OCI-LY1 (cell line): Measurements from ENCODE around the gene YPEL5.

Experiments used
- H2AFZ ChIP-seq: fragments of 200-600 bp; sonication (generic), shearing (Covaris generic); 2 replicates; pipeline ENCODE4 v1.6.0; 2014; ENCODE audit warnings: antibody characterized with exemption, mild to moderate bottlenecking, low read length
- H3F3A ChIP-seq: fragments of 200-600 bp; sonication (generic), shearing (Covaris generic); 2 replicates; pipeline ENCODE4 v1.6.0; 2014; ENCODE audit warnings: mild to moderate bottlenecking, antibody characterized with exemption, low read length, moderate library complexity; ENCODE audit not compliant: insufficient read depth
- H3K27ac ChIP-seq: fragments of 200-600 bp; sonication (generic); 2 replicates; pipeline ENCODE4 v1.5.1; 2014; ENCODE audit warnings: low read length, mixed run types, mild to moderate bottlenecking, low read depth; ENCODE audit not compliant: poor library complexity, severe bottlenecking
- H3K27me3 ChIP-seq: fragments of 200-600 bp; sonication (generic); 2 replicates; pipeline ENCODE4 v1.6.0; 2014; ENCODE audit warnings: antibody characterized with exemption, mild to moderate bottlenecking, low read length, moderate library complexity; ENCODE audit not compliant: insufficient read depth
- H3K36me3 ChIP-seq: fragments of 200-600 bp; sonication (generic); 2 replicates; pipeline ENCODE4 v1.6.1; 2014; ENCODE audit warnings: mild to moderate bottlenecking, antibody characterized with exemption, low read length, moderate library complexity, mixed read lengths; ENCODE audit not compliant: insufficient read depth
- H3K4me1 ChIP-seq: fragments of 200-600 bp; sonication (generic); 2 replicates; pipeline ENCODE4 v1.5.1; 2014; ENCODE audit warnings: mild to moderate bottlenecking, low read length, moderate library complexity; ENCODE audit not compliant: insufficient read depth, severe bottlenecking
- H3K4me2 ChIP-seq: fragments of 200-600 bp; sonication (generic), shearing (Covaris generic); 2 replicates; pipeline ENCODE4 v1.6.1; 2014; ENCODE audit warnings: low read length
- H3K4me3 ChIP-seq: fragments of 200-600 bp; sonication (generic); 2 replicates; pipeline ENCODE4 v1.5.1; 2014; ENCODE audit warnings: low read length, low read depth, mild to moderate bottlenecking, mixed read lengths; ENCODE audit not compliant: poor library complexity, severe bottlenecking
- H3K79me2 ChIP-seq: fragments of 200-600 bp; shearing (Covaris generic); 2 replicates; pipeline ENCODE4 v1.6.1; 2016; ENCODE audit warnings: mixed run types, low read length, mixed read lengths; ENCODE audit not compliant: insufficient read depth
- H3K9ac ChIP-seq: fragments of 200-600 bp; sonication (generic), shearing (Covaris generic); 2 replicates; pipeline ENCODE4 v1.6.1; 2014; ENCODE audit warnings: mild to moderate bottlenecking, low read length, mixed read lengths
- H3K9me2 ChIP-seq: fragments of 200-600 bp; sonication (generic), shearing (Covaris generic); 2 replicates; pipeline ENCODE4 v1.6.1; 2014; ENCODE audit warnings: low read depth, mild to moderate bottlenecking, low read length, mixed read lengths
- H3K9me3 ChIP-seq: fragments of 200-600 bp; shearing (Covaris generic); 2 replicates; pipeline ENCODE4 v1.6.1; 2014; ENCODE audit warnings: low read length, mixed read lengths
- H4K20me1 ChIP-seq: fragments of 200-600 bp; sonication (generic), shearing (Covaris generic); 2 replicates; pipeline ENCODE4 v1.6.0; 2016; ENCODE audit warnings: mild to moderate bottlenecking, low read length; ENCODE audit not compliant: insufficient read depth
- EZH2 ChIP-seq: fragments of 200-600 bp; sonication (generic), shearing (Covaris generic); IDR thresholded peaks from 2 replicates; pipeline ENCODE4 v1.8.0; 2017; ENCODE audit warnings: borderline replicate concordance, mixed run types, mild to moderate bottlenecking, antibody characterized with exemption, low read length, moderate library complexity, mixed read lengths
- TF ChIP-seq, protein P1 (sequence below): fragments of 200-600 bp; sonication (generic), shearing (Covaris generic); IDR thresholded peaks from 2 replicates; pipeline ENCODE4 v1.5.1; 2017; ENCODE audit warnings: mild to moderate bottlenecking, antibody characterized with exemption, low read length, moderate library complexity, mixed read lengths

Gene YPEL5

DNA sequence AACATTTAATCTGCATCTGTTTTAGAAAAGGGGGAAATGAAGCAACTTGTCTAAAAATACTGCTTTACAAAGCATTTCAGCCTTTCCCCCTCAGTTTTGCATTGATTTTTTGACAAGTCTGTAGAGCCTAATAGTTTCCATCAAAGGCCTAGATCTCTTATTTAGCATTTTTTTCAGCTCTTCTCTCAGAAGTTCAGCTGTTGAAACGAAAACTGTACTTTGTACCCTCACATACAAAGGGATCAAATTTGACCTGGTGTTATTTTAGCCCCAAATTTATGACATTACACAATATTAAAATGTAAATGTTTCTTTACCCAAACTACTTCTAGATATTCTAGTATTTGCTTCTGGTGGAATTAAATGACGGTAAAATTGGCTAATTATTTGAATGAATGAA, 13.0 kb downstream of the YPEL5 start:
- Histone ChIP-seq H4K20me1 (no peaks in the 10 kb centered on the region), H3F3A (no peaks in the 10 kb centered on the region), H3K79me2 (no peaks in the 10 kb centered on the region), H3K4me3 (no peak overlapping the region), H3K4me1 (no peaks in the 10 kb centered on the region), H2AFZ (no peak overlapping the region), H3K4me2 (no peak overlapping the region), H3K9me3 (no peaks in the 10 kb centered on the region), H3K27me3 (no peaks in the 10 kb centered on the region), H3K36me3 (peaks cover 28% of the 10 kb centered on the region), H3K27ac (no peak overlapping the region), H3K9ac (no peak overlapping the region), H3K9me2 (no peaks in the 10 kb centered on the region)
- no peak for TF ChIP-seq EZH2
- TF ChIP-seq, protein P1, sequence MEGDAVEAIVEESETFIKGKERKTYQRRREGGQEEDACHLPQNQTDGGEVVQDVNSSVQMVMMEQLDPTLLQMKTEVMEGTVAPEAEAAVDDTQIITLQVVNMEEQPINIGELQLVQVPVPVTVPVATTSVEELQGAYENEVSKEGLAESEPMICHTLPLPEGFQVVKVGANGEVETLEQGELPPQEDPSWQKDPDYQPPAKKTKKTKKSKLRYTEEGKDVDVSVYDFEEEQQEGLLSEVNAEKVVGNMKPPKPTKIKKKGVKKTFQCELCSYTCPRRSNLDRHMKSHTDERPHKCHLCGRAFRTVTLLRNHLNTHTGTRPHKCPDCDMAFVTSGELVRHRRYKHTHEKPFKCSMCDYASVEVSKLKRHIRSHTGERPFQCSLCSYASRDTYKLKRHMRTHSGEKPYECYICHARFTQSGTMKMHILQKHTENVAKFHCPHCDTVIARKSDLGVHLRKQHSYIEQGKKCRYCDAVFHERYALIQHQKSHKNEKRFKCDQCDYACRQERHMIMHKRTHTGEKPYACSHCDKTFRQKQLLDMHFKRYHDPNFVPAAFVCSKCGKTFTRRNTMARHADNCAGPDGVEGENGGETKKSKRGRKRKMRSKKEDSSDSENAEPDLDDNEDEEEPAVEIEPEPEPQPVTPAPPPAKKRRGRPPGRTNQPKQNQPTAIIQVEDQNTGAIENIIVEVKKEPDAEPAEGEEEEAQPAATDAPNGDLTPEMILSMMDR, result no peak

DNA sequence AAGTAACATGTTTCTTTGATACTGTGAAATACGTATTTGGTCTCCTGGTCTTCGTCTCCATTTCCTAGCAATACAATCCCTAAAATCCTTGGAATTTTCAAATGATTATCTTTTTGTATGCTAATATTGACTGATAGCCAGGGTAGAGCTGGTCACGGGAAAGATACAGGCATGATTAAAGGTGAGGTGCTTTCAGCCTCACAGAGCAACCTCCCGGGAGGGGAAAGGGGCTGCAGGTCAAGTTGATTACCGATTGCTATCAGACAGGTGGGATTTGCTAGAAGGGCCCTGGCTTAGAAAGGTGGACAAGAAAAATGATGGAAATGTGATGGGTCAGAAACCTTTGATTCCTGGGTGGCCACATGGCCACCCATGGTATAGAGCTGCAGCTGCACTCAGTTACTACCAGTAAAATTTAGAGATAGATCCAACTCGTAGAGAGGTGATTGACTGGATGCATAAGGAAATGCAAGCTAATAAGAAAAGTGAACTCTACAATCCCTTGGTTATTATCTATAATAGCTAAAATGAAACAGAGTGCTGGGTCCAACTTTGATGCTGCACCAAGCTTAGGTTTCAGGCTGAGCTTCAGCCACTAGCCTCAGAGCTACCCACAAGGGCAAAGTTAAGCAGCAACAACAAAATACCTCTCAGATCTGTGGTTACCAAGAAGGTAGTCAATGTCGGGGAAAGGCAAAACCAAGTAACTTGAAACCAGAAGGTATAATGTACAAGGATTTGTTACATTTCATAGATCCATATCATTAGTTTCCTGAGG, 15.3 kb downstream of the YPEL5 start:
- no peak overlapping the region for H3K27ac ChIP-seq
- no peaks in the 10 kb centered on the region for H3K27me3 ChIP-seq
- H3K36me3 ChIP-seq, result peaks cover 28% of the 10 kb centered on the region
- H3K4me1 ChIP-seq, result no peaks in the 10 kb centered on the region
- H3F3A ChIP-seq, result no peaks in the 10 kb centered on the region
- TF ChIP-seq, protein P1, result no peak
- no peak for TF ChIP-seq EZH2
- H2AFZ ChIP-seq, result no peak overlapping the region
- no peaks in the 10 kb centered on the region for H3K9me3 ChIP-seq
- H3K4me3 ChIP-seq, result no peak overlapping the region
- no peaks in the 10 kb centered on the region for H3K9me2 ChIP-seq
- no peak overlapping the region for H3K4me2 ChIP-seq
- no peaks in the 10 kb centered on the region for H4K20me1 ChIP-seq
- no peaks in the 10 kb centered on the region for H3K79me2 ChIP-seq
- no peak overlapping the region for H3K9ac ChIP-seq

DNA sequence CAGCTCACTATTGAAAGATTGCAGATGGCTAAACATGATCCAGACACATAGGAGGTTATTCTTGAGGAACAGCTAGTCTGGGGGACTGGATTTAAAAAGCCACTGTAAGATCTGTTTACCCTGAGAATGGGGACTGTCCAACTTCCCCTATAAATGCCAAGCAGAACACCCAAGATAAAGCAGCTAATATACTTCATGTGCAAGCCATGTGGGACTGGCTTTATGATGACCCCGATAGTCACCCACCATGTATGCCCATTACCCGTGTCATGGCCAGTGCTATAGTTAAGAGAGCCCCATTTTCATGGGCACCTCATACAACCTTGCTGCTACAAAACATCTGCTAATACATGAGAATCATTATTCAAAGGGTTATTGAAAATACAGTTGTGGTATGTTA, 16.0 kb downstream of the YPEL5 start:
- H3K27me3 ChIP-seq, result no peaks in the 10 kb centered on the region
- H3K9ac ChIP-seq, result no peak overlapping the region
- TF ChIP-seq, protein P1, result no peak
- no peak for TF ChIP-seq EZH2
- no peak overlapping the region for H3K4me2 ChIP-seq
- H3K9me2 ChIP-seq, result no peaks in the 10 kb centered on the region
- H3K79me2 ChIP-seq, result no peaks in the 10 kb centered on the region
- H3K9me3 ChIP-seq, result no peaks in the 10 kb centered on the region
- H3K36me3 ChIP-seq, result peaks cover 21% of the 10 kb centered on the region; the same call in 1 of the 2 replicates
- no peaks in the 10 kb centered on the region for H4K20me1 ChIP-seq
- no peak overlapping the region for H3K27ac ChIP-seq
- no peak overlapping the region for H2AFZ ChIP-seq
- no peaks in the 10 kb centered on the region for H3K4me1 ChIP-seq
- no peaks in the 10 kb centered on the region for H3F3A ChIP-seq
- no peak overlapping the region for H3K4me3 ChIP-seq
